ENCODE results near the gene SLN. TPM values are rescaled to one million over a fixed set of nuclear protein-coding genes. Genes with fewer than 3 reads are reported as not detected.

Gene SLN
- total RNA-seq, 1 experiment from 2014 or later = not detected

DNA sequence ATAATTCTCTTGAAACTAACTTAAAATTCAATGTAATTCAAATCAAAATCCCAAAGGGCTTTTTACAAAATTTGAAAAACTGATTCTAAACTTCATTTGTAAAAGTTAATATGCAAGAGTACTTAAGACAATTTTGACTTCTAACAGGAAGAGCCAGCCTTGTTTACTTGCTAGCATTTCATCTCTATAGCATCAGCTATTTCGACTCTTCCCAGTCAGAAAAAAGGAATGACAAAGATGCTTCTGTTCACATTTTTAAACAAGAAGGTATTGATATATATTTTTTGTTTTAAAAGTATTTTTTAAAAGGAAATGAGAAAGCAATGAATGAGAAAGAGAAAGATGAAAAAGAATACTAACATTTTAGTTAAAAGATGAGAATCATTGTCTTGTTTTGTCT, 16.4 kb downstream of the SLN start:
- Histone ChIP-seq H3K4me3 (ENCODE audit: low read depth, low read length) (no peak overlapping the region), H3K27me3 (replicated peaks; ENCODE audit: control insufficient read depth, insufficient read depth, low read length) (no peaks in the 10 kb centered on the region), H3K9me3 (no peaks in the 10 kb centered on the region), H3K36me3 (ENCODE audit: control insufficient read depth, insufficient read depth, low read length) (no peaks in the 10 kb centered on the region), H3K4me1 (peaks cover 5% of the 10 kb centered on the region; the same call in 1 of the 2 replicates)
- TF ChIP-seq, protein P1, sequence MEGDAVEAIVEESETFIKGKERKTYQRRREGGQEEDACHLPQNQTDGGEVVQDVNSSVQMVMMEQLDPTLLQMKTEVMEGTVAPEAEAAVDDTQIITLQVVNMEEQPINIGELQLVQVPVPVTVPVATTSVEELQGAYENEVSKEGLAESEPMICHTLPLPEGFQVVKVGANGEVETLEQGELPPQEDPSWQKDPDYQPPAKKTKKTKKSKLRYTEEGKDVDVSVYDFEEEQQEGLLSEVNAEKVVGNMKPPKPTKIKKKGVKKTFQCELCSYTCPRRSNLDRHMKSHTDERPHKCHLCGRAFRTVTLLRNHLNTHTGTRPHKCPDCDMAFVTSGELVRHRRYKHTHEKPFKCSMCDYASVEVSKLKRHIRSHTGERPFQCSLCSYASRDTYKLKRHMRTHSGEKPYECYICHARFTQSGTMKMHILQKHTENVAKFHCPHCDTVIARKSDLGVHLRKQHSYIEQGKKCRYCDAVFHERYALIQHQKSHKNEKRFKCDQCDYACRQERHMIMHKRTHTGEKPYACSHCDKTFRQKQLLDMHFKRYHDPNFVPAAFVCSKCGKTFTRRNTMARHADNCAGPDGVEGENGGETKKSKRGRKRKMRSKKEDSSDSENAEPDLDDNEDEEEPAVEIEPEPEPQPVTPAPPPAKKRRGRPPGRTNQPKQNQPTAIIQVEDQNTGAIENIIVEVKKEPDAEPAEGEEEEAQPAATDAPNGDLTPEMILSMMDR (IDR thresholded peaks at IDR 0.05; ENCODE audit: insufficient read depth in 1 of 2, low read depth in 1 of 2, low read length in 1 of 2, severe bottlenecking in 1 of 2, unreplicated experiment in 1 of 2) = no peak
- no peak overlapping the region for H3K27ac Mint-ChIP-seq (ENCODE audit: unreplicated experiment)
- no peak overlapping the region for H3K4me3 Mint-ChIP-seq (ENCODE audit: unreplicated experiment)
- ChIA-PET POLR2A (no interaction called here), CTCF (no interaction called here)
- no peaks in the 10 kb centered on the region for H3K36me3 Mint-ChIP-seq (ENCODE audit: insufficient read depth, unreplicated experiment)
- no peaks in the 10 kb centered on the region for H3K4me1 Mint-ChIP-seq (ENCODE audit: low read depth, unreplicated experiment)
- H3K9me3 Mint-ChIP-seq (ENCODE audit: unreplicated experiment) = no peaks in the 10 kb centered on the region
- peaks cover 16% of the 10 kb centered on the region for H3K27me3 Mint-ChIP-seq (ENCODE audit: insufficient read depth, unreplicated experiment)
- intact Hi-C loops (cut with micrococcal nuclease; ENCODE audit: unreplicated experiment) = no loop called here
- no TSS peak for BruUV-seq (replicated peaks)
- no peak for DNase-seq

DNA sequence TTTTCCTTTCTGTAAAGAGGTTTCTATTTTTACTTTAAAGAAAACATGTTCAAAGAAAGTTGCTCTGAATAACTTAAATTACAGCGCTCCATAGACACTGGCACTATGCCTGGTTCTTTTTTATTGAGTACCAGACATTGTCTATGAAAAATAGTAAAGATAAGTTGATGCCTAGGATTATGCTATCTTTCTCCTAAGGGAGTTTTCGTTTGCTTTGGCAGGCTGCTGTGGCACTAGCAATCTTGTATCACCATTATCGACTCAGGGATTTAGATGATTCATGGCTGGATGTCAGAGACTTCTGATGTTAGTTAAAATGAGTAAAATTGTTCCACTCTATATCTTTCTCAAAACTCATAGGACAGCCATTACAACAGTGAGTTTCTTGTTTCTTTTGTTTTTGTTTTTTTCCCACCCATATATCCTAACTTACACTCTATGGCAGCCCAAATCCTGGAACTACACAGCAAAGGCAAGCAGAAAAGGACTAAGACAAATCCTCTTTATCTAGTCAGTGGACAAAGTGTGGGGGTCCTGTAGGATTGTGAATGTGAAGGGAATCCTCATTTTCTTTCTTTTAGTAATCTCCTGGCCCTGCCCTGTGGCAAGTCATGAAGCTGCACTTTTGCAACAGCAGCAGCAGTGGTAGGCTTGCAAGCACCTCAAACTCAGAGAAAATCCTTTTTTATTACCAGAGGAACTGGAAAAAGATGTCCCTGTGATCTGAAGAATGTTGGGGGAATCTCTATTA, 20.7 kb downstream of the SLN start:
- Mint-ChIP-seq H3K27ac (ENCODE audit: unreplicated experiment) (no peak overlapping the region), H3K36me3 (ENCODE audit: insufficient read depth, unreplicated experiment) (no peaks in the 10 kb centered on the region)
- CTCF ChIA-PET = no interaction called here

DNA sequence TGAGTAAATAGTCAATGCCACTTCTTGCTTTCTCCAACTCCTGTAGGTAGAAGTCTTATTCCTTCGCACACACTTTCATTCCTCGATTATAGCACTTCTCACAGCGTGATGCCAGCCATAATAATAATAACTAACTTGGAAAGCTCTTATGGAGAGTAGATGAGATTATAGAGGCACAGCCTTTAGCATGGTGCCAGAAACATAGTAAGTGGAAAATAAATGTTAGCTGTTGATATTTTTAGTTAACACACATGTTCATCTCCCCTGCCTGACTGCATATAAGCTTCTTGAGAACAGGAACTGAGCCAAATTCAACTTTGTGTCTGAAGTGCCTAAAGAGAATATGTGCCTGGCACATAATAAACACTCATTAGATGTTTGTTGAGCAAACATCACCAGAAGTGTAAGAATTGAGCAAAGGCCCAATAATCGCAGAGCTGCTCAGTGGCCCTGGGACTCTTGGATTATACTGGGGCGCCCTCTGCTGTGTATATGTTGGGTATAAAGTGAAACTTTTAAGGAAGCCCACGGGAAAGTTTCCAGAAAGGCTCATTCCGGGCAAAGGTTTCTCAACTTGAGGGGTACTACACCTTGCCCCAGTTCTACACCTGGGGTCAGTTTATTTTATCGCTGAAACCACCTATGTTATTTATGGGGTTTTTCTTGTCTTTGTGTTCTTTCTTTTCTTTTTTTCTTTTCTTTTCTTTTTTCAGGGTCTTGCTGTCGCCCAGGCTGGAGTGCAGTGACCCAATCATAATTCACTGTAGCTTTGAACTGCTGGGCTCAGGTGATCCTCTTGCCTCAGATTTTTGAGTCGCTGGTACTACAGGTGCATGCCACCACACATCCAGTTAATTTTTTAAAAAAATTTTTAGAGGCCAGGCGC, 22.3 kb downstream of the SLN start:
- ChIA-PET POLR2A (no interaction called here), CTCF (interaction anchor here (0.7 to 2.5 kb wide), 23 partner anchors 17 to 232 kb away, joined by 3 to 36 read pairs (median 4); partner anchors contain the start of genes ALKBH8, CWF19L2 and ELMOD1)
- H3K4me1 Mint-ChIP-seq (ENCODE audit: low read depth, unreplicated experiment) = no peaks in the 10 kb centered on the region
- H3K4me3 Mint-ChIP-seq (ENCODE audit: unreplicated experiment) = no peak overlapping the region
- Histone ChIP-seq H3K4me1 (no peaks in the 10 kb centered on the region), H3K27me3 (replicated peaks; ENCODE audit: control insufficient read depth, insufficient read depth, low read length) (no peaks in the 10 kb centered on the region), H3K4me3 (ENCODE audit: low read depth, low read length) (no peak overlapping the region), H3K36me3 (ENCODE audit: control insufficient read depth, insufficient read depth, low read length) (no peaks in the 10 kb centered on the region), H3K9me3 (no peaks in the 10 kb centered on the region)
- BruUV-seq (replicated peaks) = no TSS peak
- H3K36me3 Mint-ChIP-seq (ENCODE audit: insufficient read depth, unreplicated experiment) = no peaks in the 10 kb centered on the region
- TF ChIP-seq, protein P1 (IDR thresholded peaks at IDR 0.05; ENCODE audit: insufficient read depth in 1 of 2, low read depth in 1 of 2, low read length in 1 of 2, severe bottlenecking in 1 of 2, unreplicated experiment in 1 of 2) = peak; percentile 86 to 97
- DNase-seq = peak; percentile 78 to 84
- no peak overlapping the region for H3K27ac Mint-ChIP-seq (ENCODE audit: unreplicated experiment)
- H3K9me3 Mint-ChIP-seq (ENCODE audit: unreplicated experiment) = no peaks in the 10 kb centered on the region
- H3K27me3 Mint-ChIP-seq (ENCODE audit: insufficient read depth, unreplicated experiment) = peaks cover 4% of the 10 kb centered on the region
- intact Hi-C loops (cut with micrococcal nuclease; ENCODE audit: unreplicated experiment) = loop anchor here (1.0 to 2.0 kb wide), 5 partner anchors 39 to 140 kb away; no protein-coding TSS in a partner anchor

More for the DNA sequence above, 20.7 kb downstream of the SLN start:
- Mint-ChIP-seq H3K4me1 (ENCODE audit: low read depth, unreplicated experiment) (no peaks in the 10 kb centered on the region), H3K4me3 (ENCODE audit: unreplicated experiment) (no peak overlapping the region), H3K9me3 (ENCODE audit: unreplicated experiment) (no peaks in the 10 kb centered on the region), H3K27me3 (ENCODE audit: insufficient read depth, unreplicated experiment) (peaks cover 4% of the 10 kb centered on the region)
- Histone ChIP-seq H3K36me3 (ENCODE audit: control insufficient read depth, insufficient read depth, low read length) (no peaks in the 10 kb centered on the region), H3K4me1 (peaks cover 2% of the 10 kb centered on the region; the same call in 1 of the 2 replicates), H3K4me3 (ENCODE audit: low read depth, low read length) (no peak overlapping the region), H3K9me3 (no peaks in the 10 kb centered on the region), H3K27me3 (replicated peaks; ENCODE audit: control insufficient read depth, insufficient read depth, low read length) (no peaks in the 10 kb centered on the region)
- intact Hi-C loops (cut with micrococcal nuclease; ENCODE audit: unreplicated experiment) = no loop called here
- TF ChIP-seq, protein P1 (IDR thresholded peaks at IDR 0.05; ENCODE audit: insufficient read depth in 1 of 2, low read depth in 1 of 2, low read length in 1 of 2, severe bottlenecking in 1 of 2, unreplicated experiment in 1 of 2) = no peak
- POLR2A ChIA-PET = no interaction called here
- no peak for DNase-seq
- no TSS peak for BruUV-seq (replicated peaks)
